ENCODE measurements around the gene SYNGR2. TPM values are rescaled to one million over a fixed set of nuclear protein-coding genes. Genes with fewer than 3 reads are reported as not detected.

The SYNGR2 gene
- total RNA-seq, 1 donor from 2014 or later, result 217 TPM

DNA sequence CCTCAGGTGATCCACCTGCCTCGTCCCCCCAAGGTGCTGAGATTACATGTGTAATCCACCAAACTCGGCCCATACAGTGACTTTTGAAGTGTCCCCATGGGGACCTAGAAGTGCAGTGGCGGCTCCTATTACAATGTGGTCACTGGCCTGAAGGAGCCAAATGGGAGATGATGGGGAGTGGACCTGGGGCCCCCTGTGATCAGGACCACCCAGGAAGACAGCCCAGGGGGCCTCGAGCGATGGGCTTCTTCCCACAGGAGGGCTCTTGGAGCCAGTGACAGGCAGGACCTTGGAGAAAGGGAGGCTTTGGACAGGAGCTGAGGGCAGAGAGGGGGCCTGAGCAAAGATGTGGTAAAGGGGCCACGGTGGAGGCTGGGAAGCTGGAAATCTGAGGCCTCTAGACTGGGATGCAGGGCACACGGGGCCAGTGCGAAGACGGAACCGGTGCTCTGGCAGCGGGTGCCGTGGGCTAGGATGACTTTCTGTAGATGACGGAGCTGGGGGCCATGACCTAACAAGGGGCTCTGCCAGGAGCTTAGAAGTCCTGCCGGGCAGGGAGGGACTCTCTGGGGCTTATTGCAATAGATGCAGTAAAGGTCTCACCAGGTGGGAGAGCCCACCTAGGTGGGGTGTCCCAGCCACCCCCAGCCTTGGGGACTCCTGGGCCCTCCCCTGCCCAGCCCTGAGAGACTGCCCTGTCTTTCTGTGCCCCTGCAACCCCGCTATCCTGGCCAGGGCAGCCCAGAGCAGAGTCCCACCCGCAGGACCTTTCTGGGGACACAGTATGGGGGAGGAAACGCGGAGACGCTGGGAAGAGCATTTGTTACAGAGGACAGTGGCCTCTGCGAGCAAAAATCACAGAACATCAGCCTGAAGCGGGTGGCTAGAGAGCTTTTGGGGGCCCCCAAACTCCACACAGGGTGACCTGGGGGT is 24.9 kb upstream of the SYNGR2 start:
- no peaks in the 10 kb centered on the region for H3K36me3 ChIP-seq
- intact Hi-C loops (cut with DNase I), result no loop called here
- peak overlapping the region; percentile 72 for H3K27ac ChIP-seq
- TF ChIP-seq, protein P1, sequence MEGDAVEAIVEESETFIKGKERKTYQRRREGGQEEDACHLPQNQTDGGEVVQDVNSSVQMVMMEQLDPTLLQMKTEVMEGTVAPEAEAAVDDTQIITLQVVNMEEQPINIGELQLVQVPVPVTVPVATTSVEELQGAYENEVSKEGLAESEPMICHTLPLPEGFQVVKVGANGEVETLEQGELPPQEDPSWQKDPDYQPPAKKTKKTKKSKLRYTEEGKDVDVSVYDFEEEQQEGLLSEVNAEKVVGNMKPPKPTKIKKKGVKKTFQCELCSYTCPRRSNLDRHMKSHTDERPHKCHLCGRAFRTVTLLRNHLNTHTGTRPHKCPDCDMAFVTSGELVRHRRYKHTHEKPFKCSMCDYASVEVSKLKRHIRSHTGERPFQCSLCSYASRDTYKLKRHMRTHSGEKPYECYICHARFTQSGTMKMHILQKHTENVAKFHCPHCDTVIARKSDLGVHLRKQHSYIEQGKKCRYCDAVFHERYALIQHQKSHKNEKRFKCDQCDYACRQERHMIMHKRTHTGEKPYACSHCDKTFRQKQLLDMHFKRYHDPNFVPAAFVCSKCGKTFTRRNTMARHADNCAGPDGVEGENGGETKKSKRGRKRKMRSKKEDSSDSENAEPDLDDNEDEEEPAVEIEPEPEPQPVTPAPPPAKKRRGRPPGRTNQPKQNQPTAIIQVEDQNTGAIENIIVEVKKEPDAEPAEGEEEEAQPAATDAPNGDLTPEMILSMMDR (IDR thresholded peaks at IDR 0.05), result no peak
- no peaks in the 10 kb centered on the region for H3K27me3 ChIP-seq (ENCODE audit: low read depth)
- DNase-seq, result no peak
- no peak for ATAC-seq
- peaks cover 64% of the 10 kb centered on the region for H3K4me1 ChIP-seq
- H3K4me3 ChIP-seq, result no peak overlapping the region
- H3K9me3 ChIP-seq, result no peaks in the 10 kb centered on the region

- H3K36me3 ChIP-seq, result no peaks in the 10 kb centered on the region
- intact Hi-C loops (cut with DNase I), result no loop called here
- DNase-seq, result peak; percentile 89
- H3K27ac ChIP-seq, result peak overlapping the region; percentile 72
- H3K4me1 ChIP-seq, result peaks cover 64% of the 10 kb centered on the region
- peak; percentile 33 to 45 for ATAC-seq
- TF ChIP-seq, protein P1 (IDR thresholded peaks at IDR 0.05), result no peak
- H3K4me3 ChIP-seq, result peak overlapping the region; percentile 15
- no peaks in the 10 kb centered on the region for H3K27me3 ChIP-seq (ENCODE audit: low read depth)
- no peaks in the 10 kb centered on the region for H3K9me3 ChIP-seq
Observed at GRCh38 chr17:78144147-78144719, 24.1 kb upstream of the SYNGR2 start.

GRCh38 chr17:78144736-78145641 is 23.4 kb upstream of the SYNGR2 start:
- TF ChIP-seq, protein P1 (IDR thresholded peaks at IDR 0.05), result no peak
- Histone ChIP-seq H3K4me3 (peak overlapping the region; percentile 15), H3K27me3 (ENCODE audit: low read depth) (no peaks in the 10 kb centered on the region), H3K36me3 (no peaks in the 10 kb centered on the region), H3K9me3 (no peaks in the 10 kb centered on the region), H3K27ac (peak overlapping the region; percentile 72), H3K4me1 (peaks cover 60% of the 10 kb centered on the region)
- DNase-seq, result peak; percentile 92
- intact Hi-C loops (cut with DNase I), result no loop called here
- peak; percentile 69 to 70 for ATAC-seq

DNA sequence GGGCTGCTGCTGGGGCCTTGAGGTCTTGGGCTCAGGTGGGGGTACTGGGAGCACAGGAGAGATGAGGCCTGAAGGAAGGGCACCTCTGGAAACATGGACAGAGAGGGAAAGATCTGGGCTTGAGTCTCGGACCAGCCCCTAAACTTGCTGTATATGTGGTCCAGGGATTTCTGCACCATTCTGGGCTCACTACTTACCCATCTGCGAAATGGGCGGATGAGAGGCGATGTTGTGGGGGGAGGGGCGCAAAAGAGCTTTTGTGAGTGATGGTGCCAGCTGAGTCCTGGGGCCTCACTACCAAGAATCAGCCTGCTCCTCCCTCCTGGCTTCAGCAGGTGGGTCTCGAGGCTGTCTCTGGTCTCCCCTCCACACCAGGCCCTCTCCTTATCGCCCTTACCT is 21.9 kb upstream of the SYNGR2 start:
- TF ChIP-seq, protein P1 (IDR thresholded peaks at IDR 0.05), result no peak
- H3K4me1 ChIP-seq, result peaks cover 59% of the 10 kb centered on the region
- intact Hi-C loops (cut with DNase I), result no loop called here

DNA sequence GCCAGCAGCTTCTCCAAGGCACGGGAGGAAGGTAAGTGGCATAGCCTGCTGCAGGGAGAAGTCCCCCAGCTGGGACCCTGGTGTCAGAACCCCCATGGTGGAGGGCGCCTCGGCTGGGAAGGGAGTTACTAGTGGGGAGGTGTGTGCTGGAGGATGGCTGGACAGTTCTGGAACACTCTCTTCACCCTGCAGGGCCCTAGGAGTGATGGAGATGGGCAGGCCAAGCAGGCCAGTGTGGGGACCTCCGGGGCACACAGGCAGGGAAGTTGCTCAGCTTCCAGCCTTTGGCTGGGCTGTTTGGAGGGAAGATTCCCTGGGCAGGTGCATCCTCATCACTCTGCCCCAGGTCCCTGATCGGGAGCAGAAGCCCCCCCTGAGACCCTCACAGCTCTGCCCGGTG is 21.5 kb upstream of the SYNGR2 start:
- ATAC-seq (no peak), DNase-seq (no peak)
- no peaks in the 10 kb centered on the region for H3K36me3 ChIP-seq
- no peak overlapping the region for H3K4me3 ChIP-seq
- peaks cover 59% of the 10 kb centered on the region for H3K4me1 ChIP-seq
- no peaks in the 10 kb centered on the region for H3K27me3 ChIP-seq (ENCODE audit: low read depth)
- no peaks in the 10 kb centered on the region for H3K9me3 ChIP-seq
- TF ChIP-seq, protein P1 (IDR thresholded peaks at IDR 0.05), result no peak
- intact Hi-C loops (cut with DNase I), result no loop called here
- H3K27ac ChIP-seq, result peak overlapping the region; percentile 11

More for the DNA sequence above, 21.9 kb upstream of the SYNGR2 start:
- no peak for DNase-seq
- Histone ChIP-seq H3K4me3 (no peak overlapping the region), H3K9me3 (no peaks in the 10 kb centered on the region), H3K27ac (peak overlapping the region; percentile 11), H3K36me3 (no peaks in the 10 kb centered on the region), H3K27me3 (ENCODE audit: low read depth) (no peaks in the 10 kb centered on the region)
- ATAC-seq, result no peak
